GF-D8 (cell line): ENCODE measurements around the gene TMEM179.

Experiments used
- DNase-seq: peaks from one replicate; lab custom pipeline; 2025; lab: John Stamatoyannopoulos, UW

TMEM179 gene

DNA sequence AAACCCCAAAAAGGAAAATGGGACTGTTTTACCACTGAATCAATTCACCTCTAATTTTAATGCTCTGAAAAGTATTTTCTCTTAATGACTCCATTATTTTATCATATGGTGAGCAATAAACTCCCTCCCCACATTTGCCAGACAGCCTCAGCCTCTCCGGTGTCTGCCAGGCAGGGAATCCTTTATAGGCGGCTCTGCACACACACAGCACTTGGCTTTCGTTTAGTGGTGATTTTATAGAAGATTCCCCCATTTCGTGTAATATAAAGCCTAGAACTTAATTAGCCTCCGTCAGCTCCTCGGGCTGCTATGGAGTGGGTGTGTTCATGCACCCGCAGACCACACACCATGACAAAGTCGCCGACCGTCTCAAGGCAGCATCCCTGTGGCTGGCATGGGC, 35.1 kb downstream of the TMEM179 start:
- DNase-seq = no peak

DNA sequence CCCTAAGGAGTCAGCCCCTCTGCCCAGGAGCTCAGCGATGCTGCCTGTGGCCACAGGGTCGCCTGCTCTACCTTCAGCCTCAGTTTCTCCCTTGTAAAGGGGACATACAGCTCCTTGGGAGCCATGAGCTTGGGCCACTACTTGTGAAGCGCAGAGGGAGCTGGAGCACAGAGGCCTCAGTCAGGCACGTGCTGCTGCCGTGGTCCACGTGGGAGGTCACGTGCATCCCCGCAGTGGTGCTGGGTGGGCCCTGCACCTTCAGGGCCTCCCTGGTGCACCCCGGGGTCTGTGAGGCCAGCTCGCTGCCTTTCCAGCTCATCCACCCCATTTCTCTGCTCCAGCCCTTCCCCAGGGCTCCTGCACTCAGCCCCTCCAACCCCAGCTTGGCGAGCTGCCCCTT, 36.0 kb downstream of the TMEM179 start:
- DNase-seq = no peak

DNA sequence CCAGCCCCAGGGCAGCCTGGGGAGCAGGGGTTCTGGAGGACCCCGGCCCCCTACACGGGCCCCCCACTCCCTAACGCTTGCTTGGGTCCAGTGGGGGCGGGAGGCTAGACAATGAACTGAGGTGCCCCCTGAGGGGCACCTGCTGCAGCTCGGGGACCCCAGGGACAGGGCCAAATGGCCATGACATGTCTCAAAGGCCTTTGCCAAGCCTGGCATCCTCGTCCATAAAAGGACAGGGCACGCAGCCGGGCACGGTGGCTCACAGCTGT, 36.7 kb downstream of the TMEM179 start:
- no peak for DNase-seq

DNA sequence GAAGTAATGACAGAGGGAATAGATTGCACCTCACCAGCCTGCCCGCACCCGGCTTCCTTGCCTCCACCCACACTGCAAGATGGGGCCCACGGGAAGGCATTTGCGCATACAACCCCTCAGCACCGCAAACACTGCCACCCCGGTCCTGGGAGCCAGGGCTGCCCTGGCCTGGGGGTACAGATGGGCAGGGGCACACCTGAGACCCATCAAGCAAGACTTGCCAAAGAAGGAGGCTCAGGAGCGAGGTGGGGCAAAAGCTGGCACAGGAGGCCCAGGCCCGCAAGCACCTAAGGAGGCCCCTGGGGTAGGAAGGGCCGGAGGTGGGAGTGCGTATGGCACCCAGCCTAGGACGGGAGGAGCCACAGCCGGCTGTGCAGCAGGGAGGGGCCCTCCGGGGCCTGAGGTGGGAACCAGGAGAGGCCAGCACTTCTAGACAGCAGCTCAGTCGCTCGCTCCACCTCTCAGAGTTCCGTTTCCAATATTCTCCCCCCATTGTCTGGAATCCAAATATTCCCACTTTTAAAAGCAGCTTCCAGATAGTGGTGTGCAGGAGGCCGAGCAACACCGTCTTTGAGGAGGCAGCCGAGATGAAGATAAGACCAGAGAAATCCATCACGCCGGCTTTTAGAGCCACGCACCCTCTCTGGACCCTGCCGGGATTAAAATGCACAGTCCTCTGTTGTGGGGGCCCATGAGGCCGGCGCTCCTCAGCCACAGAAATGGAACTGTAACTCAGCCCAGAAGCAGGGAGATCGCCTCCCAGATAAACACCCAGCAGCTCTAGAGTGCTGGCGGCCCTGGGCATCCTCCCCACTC, 37.2 kb downstream of the TMEM179 start:
- no peak for DNase-seq

DNA sequence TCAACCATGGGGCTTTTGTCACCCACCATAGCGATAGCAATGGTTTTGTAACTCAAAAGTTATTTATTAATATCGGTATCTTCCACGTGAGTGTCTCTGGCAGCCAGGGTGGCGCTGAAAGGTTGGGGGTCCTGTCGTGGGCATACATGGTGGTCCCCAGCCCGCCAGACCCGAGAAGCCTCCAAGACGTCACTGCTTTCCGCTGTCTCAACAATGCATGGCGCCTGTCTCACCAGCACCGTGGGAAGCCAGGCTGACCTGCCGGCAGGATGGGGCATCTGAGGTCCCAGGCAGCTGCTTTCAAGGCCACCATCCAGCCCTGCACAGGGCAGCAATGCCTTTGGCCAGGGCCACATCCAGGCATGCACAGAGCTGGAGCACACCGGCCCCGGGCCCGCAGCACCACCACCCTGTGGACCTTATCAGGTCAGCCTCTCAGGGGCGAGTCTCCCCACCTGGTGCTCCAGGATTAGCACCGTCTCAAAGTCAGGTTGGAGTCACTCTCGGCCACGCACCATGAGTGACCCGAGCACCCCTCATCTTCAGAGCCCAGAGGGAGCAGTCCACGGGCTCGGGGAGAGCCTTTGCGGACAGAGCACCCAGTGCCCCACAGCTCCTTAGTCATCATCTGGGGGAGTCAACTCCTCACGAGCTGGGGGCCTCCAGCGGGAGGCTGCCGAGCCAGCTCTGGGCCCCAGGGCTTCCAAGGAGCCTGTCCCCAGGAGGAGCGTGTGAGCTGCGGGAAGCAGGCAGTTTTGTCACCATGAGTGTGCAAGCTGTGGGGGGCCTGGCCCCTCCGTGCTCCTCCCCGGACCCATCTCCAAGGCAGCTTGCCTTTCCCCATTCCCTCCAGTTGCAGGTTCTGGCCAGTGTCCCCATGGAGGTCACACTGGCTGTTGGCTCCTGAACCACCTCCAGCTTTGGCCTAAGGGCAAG, 39.6 kb downstream of the TMEM179 start:
- no peak for DNase-seq

DNA sequence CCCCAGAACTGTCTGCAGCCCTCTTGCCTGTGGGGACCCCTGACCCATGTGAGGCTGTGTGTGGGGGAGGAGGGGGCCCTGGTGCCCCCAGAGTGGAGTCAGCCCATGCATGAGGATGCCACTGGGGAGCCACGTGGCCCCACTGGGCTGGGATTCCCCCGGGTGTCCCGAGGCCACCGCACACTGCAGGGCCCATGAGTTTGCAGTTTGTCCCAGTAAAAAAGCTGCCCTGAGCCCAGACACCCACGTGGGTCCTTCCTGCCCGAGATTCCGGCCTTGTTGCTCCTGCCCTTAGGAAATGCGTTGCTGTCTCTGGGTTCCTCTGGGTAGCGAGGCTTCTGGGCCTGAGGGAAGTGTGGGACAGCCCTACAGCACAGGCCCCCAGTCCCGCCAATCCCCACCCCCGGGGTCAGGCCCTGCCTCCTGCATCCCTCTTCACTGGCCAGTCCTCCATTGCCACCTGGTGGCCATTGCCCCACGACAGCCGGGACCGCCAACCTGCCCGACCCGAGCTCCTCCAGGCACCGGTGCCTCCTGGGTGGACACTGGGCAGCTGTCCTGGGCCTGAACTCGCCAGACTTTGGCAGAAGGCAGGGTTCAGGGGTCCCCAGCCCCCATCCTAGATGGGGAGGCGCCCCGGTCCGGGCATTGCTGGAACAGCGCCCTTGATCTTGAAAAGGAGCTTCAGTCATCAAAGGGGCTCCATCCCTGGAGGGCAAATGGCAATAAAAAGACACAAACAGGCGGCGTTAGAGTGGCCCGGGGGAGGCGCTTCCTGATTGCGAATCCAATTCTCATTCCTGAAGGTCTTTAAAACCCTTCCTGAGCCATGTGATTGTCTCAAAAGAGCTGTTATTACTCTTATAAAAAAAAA, 40.6 kb downstream of the TMEM179 start:
- no peak for DNase-seq

DNA sequence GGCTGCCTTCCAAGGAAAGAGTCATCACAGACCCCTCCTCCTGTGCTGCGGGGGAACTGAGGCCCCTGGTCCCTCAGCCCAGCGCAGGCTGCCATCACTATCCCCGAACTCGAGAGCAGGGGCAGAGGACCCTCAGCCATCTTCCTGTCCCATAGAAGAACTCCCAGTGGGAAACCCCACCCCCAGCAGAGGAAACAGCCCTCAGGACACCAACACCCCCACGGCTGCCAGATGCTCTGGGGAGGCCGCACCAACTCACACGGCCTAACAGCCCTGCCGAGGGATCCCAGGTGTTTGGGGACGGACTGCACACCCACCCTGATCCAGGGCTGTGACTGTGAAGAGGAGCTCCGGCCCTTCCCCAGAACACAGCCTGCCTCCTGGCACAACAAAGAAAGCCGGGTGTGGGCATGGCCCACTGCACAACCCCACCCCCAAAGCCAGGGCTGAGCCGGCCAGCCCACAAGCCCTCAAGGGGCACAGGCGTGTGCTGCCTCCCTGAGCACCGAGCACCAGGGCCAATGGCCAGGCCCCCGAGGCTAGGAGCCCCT, 41.3 kb downstream of the TMEM179 start:
- no peak for DNase-seq

DNA sequence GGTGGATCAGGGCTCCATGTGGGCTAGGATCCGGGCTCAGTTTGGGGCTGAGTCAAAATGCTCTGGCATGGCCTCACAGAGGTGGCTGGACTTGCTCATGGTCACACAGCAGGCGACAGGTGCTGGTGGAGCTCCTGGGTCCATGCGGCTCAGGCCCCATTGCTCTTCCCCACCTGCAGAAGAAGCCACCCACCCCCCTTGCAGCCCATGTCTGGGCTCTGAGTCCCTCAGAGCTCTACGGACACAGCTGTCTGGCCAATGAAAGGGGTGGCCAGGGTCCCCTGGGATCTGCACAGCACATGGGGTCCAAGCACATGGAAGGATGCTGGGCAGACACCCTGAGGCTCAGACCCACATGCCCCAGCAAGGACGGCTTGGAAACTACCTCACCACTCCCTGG, 42.0 kb downstream of the TMEM179 start:
- DNase-seq = no peak

DNA sequence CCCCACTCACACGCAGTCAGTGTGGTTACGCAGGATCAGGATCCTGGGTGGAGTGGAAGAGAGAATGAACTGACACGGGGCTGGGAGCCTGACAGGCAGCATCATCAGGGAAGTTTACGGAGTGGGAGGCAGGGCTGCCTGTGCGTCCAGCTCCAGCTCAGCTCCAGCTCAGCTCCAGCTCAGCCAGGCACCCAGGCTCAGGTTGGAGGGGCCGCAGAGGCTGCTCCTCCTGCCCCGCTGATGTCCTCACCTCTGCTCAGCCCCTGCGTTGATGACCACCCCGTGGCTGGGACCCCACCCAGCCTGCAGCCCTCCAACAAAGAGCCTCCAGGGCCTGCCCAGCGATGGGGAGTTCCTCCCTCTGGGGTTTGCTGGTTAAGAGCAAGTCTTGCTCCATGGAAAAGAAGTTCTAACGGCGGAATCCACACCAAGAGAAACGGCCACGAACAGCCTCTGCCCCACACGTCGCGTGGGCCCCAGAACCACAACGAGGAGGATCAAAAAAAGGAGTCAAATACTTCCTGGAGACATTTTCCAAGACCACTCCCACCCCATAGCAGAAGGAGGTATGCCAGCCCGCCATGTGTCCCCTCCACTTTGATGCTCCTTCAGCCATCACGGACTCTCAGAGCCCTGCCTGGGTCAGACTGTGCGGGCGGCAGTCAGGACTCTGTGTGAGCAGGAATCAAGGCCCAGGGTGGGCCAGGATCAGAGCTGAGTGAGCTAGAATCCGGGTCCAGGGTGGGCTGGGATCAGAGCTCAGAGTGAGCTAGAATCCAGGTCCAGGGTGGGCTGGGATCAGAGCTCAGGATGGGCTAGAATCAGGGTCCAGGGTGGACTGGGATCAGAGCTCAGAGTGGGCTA, 42.7 kb downstream of the TMEM179 start:
- no peak for DNase-seq

DNA sequence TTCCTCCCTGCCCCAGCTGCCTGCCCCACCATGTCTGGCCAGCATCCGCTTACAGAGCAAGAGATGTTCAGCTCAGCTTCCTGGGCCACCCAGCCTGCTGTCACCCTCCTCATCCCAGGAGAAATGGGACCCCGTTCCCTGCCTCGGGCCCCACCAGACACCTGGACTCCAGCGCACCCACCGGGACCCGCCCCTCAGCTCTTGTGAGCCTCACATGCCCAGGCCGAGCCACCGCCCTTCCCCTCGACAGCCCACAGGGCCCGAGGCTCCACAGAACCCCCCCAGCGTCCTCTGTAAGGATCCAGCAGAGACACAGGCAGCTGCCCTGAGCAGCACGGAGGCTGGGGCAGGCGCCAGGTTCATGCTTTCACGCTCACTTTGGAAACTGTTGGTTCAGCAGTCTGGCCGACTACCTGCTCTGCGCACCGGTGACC, 43.4 kb downstream of the TMEM179 start:
- no peak for DNase-seq

DNA sequence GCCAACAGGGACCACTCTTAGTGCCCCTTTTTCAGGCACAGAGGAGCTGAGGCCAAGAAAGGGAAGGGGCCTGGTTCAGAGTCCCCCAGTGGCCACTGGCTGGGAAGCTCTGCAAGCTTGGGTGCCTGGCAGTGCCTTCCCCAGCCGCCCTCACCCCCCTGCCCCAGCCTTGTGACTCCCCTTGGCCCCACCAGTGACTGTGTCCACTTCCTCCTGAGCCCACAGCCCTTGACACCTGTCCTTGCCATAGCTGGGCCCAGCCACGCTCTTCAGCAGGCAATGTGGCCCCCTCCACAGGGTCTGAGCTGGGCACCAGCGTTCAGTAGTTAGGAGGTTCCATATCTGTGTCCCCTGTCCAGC, 44.0 kb downstream of the TMEM179 start:
- no peak for DNase-seq

DNA sequence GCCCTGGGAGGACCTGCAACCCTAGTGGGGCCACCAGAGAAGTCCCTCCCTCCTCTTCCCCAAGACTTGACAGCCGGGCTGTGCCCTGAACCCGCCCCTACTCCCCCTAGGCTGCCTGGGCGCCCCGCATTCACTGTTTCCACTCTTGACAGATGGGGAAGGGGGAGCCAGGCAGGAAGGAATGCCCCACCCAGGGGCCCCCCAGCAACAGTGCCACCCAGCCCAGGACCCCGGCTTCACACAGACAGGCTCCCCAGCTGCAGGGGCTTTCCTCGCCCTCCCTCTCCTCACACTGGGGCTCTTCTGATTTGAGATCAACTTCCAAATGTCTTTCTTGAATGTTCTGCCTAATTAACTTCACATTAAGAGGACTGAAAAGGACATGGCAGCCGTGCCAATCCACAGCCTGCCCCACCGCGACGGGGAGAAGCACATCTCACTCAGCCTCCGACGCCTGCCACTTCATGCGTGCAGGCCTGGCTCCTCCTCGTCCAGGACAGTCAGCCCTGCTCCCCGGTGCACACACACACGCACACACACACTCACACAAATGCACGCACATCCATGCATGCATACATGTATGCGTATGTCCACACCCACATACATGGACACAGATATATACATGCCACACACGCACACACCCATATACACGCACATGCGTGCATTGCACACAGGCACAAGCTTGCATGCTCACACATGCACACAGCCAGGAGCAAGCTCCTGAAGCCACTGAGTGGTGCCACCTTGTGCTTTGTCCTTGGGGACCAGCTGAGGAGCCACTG, 44.6 kb downstream of the TMEM179 start:
- DNase-seq = no peak

DNA sequence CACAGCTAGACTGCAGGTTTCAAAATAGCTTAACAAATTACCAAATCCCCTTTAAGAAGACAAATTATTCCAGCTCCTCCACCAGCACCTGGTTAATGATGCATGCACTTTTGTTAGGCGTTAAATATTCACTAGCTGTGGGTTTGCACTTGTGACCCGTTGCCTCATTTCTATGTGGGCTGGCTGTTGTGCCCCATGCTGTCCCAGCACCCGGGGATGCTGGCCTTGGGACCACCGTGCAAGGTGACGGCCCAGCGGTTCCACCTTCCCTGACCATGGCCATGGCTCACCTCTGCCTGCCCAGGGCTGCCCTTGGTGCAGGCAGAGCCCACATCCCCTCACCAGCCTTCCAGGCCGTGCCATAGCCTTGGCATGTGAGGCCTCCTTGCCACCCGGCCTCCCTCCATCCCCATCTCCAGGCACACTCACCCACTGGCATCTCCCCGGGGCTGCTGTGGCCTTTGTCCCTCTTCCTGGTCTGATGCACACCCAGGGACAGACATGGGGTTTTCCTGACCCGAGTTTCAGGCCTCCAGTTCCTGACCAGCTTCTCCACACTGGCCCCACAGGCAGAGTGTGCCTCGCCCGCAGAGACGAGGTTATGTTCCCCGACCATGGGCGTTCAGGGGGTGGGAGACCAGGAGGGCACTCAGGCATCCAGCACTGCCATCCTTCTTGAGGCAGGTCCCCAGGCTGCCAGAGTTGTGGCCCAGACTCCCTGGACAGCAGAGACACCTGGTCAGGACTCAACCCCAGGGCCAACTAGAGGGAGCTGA, 45.4 kb downstream of the TMEM179 start:
- no peak for DNase-seq

DNA sequence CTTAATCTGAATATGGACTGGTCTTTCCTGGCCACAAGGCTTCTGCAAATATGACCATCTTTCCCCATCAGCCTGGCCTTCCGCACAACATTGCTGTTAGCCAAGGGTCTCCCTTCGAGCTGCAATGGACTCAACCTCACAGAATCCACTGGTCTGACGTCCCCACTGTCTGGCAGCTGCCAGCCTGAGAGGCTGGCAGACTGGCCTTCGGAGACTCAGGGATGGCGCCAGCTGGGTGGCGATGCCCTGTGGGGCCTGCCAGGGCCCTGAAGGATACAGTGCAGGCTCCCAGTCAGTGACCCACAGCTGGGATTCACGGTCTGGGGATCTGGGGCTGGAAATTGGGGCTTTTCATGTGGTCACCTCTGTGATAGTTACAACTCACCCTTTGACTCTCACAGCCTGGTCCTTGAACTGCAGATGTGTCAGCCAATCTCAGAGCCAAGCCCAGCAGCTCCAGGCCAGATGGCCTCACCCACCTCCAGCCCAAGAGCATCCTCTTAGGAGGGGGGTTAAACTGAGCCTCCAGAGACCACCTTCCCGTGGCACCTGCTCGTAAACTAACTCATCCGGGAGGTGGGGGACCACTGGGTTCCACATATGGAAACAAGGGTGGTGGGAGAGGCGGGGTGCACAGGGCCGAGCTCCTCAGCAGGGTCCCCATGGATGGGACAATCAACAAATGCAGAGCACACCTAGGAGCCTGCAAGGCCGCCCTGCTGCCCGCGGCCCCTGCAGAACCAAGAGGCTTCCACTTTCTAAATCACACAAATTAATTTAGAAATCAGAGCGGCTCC, 46.1 kb downstream of the TMEM179 start:
- no peak for DNase-seq

DNA sequence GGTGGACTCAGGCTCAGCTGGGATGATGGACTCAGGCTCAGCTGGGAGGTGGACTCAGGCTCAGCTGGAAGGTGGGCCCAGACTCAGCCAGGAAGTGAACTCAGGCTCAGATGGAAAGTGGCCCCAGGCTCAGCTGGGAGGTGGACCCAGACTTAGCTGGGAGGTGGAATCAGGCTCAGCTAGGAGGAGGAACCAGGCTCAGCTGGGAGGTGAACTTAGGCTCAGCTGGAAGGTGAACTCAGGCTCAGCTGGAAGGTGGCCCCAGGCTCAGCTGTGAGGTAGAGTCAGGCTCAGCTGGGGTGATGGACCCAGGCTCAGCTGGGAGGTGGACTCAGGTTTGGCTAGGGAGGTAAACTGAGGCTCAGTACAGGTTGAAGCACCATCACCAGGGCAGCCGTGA, 46.8 kb downstream of the TMEM179 start:
- DNase-seq = no peak

DNA sequence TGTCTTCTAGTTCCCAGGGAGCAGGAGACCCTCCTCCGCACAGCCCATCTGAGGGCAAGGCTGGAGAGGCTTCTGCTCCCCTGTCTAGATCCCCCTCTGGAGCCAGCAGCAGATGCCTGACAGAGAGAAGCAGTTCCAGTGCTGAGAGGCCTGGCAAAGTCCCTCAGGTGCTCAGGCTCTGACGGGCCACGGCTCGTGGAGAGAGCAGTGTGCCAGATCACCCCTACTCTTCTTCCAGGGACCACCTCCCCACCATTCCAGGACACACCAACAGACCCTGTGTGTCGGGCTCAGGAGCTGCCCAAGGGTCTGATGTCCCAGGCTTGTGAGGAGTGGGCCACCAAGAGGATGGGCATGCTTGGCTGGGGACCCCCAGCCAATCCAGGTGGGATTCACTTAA, 47.5 kb downstream of the TMEM179 start:
- DNase-seq = no peak

DNA sequence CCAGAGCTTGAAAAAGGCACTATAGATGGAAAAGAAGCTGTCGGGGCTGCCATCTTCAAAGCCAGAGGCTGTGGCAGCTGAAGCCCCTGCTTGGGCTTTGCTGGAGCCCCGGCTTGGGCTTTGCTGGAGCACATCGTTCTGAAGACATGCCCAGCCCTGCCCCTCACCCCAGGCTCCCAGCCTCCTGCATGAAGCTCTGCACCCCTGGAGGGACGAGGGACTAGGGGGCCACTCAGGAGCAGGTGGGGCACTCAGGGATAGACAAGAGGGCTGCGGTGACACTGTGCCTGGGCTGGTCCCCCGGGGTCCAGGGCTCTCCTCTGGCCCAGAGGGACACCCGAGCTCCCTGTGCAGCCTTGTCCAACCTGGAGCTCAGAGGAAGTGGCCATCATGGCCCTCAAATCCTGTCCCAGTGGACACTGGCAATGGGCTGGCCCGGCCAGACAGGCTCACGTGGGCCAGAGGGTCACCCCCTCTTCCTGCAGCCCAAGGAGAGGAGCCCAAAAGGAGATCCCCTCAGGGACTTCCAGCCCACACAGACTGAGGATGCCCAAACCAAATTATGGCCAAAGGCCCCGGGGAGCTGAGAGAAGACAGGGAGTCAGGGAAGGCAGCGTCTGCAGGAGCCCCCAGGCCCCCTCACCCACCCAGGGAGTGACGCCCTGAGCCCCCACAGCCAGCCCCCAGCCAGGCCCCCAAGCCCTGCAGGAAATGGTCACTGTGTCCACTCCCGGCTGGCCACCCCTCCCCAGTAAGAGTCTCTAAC, 48.1 kb downstream of the TMEM179 start:
- DNase-seq = no peak
